ENCODE measurements around the gene EPHA3.
"Not testable (repeated sequence)": the region's sequence is repeated elsewhere in the genome, so short reads cannot be mapped to it uniquely, and the experiment has no call there.

EPHA3 gene

GRCh38 chr3:89340408-89340807 is 233.0 kb downstream of the EPHA3 start:
- DNase-seq (ENCODE audit: low read depth), result no peak
- no peak overlapping the region for H3K4me3 ChIP-seq (ENCODE audit: low read depth, low read length)
- TF ChIP-seq MAX (IDR thresholded peaks at IDR 0.05; ENCODE audit: low read depth, low read length), result no peak
- TF ChIP-seq CTCF (IDR thresholded peaks at IDR 0.05; ENCODE audit: low read depth, low read length), result no peak
- no peak for TF ChIP-seq MYC (IDR thresholded peaks at IDR 0.05; ENCODE audit: low read depth, low read length)

DNA sequence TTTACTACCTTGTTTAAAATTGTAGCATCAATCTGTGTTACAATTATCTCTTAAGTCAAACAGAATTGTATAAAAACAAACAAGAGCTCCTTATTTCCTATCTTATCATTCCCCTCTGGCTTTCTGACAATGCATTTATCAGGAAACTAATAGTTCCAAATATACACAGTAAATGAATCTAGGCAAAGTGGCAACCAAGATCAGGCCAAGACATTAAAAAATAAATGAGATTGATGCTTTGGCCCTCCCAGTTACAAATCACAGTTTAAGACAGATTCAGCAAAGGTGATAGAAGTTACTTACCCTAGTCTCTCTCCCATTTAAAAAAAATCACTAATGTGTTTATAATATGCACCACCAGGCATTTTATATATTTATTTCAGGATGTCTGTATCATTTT is 236.7 kb downstream of the EPHA3 start:
- no peak overlapping the region for H3K4me3 ChIP-seq (ENCODE audit: low read depth, low read length)
- DNase-seq (ENCODE audit: low read depth), result no peak
- TF ChIP-seq POLR2A (IDR thresholded peaks at IDR 0.05; ENCODE audit: extremely low read depth, insufficient read length) (no peak), CTCF (IDR thresholded peaks at IDR 0.05; ENCODE audit: low read depth, low read length) (no peak)

DNA sequence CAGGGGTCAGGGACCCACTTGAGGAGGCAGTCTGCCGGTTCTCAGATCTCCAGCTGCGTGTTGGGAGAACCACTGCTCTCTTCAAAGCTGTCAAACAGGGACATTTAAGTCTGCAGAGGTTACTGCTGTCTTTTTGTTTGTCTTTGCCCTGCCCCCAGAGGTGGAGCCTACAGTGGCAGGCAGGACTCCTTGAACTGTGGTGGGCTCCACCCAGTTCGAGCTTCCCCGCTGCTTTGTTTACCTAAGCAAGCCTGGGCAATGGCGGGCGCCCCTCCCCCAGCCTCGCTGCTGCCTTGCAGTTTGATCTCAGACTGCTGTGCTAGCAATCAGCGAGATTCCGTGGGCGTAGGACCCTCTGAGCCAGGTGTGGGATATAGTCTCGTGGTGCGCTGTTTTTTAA is 243.5 kb downstream of the EPHA3 start:
- H3K4me3 ChIP-seq (ENCODE audit: low read depth, low read length); DNase-seq (ENCODE audit: low read depth): not testable (repeated sequence)

- no peak for DNase-seq (ENCODE audit: low read depth)
- TF ChIP-seq POLR2A (IDR thresholded peaks at IDR 0.05; ENCODE audit: extremely low read depth, insufficient read length) (no peak), MAX (IDR thresholded peaks at IDR 0.05; ENCODE audit: low read depth, low read length) (no peak), CTCF (IDR thresholded peaks at IDR 0.05; ENCODE audit: low read depth, low read length) (no peak), MYC (IDR thresholded peaks at IDR 0.05; ENCODE audit: low read depth, low read length) (no peak)
- no peak overlapping the region for H3K4me3 ChIP-seq (ENCODE audit: low read depth, low read length)
These were observed 246.0 kb downstream of the EPHA3 start for GRCh38 chr3:89353465-89353864.

DNA sequence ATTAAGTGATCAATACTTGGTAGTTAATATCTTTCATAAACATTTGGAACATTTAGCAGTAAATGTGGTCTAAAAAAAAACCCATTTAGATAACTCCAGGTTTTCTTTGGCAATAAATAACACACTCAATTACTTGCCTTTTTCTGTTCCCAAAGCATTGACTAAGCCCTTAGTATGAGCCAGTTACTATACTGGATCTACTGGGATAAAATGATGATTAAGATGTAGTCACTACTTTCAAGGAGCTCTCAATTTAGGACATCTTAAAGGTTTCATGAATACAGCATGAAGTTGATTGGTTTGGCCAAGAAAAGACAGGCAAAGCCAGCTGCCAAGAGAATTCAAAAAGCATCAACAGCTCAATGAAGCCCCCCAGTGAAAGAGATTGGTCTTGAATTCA is 250.9 kb downstream of the EPHA3 start:
- no peak for TF ChIP-seq CTCF (IDR thresholded peaks at IDR 0.05; ENCODE audit: low read depth, low read length)
- TF ChIP-seq MYC (IDR thresholded peaks at IDR 0.05; ENCODE audit: low read depth, low read length), result no peak
- TF ChIP-seq POLR2A (IDR thresholded peaks at IDR 0.05; ENCODE audit: extremely low read depth, insufficient read length), result no peak
- no peak for TF ChIP-seq MAX (IDR thresholded peaks at IDR 0.05; ENCODE audit: low read depth, low read length)
- DNase-seq (ENCODE audit: low read depth), result no peak
- H3K4me3 ChIP-seq (ENCODE audit: low read depth, low read length), result no peak overlapping the region

- TF ChIP-seq MAX (IDR thresholded peaks at IDR 0.05; ENCODE audit: low read depth, low read length), result no peak
- no peak for TF ChIP-seq MYC (IDR thresholded peaks at IDR 0.05; ENCODE audit: low read depth, low read length)
- TF ChIP-seq POLR2A (IDR thresholded peaks at IDR 0.05; ENCODE audit: extremely low read depth, insufficient read length), result no peak
- no peak for TF ChIP-seq CTCF (IDR thresholded peaks at IDR 0.05; ENCODE audit: low read depth, low read length)
- H3K4me3 ChIP-seq (ENCODE audit: low read depth, low read length), result no peak overlapping the region
- DNase-seq (ENCODE audit: low read depth), result no peak
These were observed 252.7 kb downstream of the EPHA3 start for GRCh38 chr3:89360156-89360555.
